Measurements from ENCODE around the gene EYS. TPM values are rescaled to one million over a fixed set of nuclear protein-coding genes. Genes with fewer than 3 reads are reported as not detected.

EYS gene
- total RNA-seq, 3 donors from 2014 or later: 1.3 to 2.9 TPM; not detected in 1

DNA sequence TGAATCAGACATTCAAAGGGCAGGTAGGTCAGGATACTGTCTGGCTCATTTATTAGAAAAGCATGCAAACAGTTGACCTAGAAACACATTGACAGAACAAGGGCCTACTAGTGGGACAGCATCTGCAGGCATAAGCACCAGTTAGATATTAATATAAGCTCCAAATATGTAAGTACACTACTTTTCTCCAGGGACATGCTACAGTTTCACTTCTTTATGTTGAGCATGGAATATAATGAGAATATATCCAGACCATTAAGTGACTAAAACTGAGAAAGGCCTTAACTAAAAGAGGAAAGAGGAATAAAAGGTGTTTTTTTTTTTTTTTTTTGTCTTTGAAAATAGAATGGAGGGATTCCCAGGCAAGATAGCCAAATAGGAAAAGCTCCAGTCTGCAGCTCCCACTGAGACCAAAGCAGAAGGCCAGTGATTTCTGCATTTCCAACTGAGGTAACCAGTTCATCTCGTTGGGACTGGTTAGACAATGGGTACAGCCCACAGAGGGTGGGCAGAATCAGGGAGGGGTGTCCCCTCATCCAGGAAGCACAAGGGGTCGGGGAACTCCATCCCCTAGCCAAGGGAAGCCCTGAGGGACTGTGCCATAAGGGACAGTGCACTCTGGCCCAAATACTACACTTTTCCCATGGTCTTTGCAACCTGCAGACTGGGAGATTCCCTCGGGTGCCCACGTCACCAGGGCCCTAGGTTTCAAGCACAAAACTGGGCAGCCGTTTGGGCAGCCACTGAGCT is 1819.8 kb downstream of the EYS start:
- no peak for DNase-seq (ENCODE audit: low spot score in 2 of 2)

DNA sequence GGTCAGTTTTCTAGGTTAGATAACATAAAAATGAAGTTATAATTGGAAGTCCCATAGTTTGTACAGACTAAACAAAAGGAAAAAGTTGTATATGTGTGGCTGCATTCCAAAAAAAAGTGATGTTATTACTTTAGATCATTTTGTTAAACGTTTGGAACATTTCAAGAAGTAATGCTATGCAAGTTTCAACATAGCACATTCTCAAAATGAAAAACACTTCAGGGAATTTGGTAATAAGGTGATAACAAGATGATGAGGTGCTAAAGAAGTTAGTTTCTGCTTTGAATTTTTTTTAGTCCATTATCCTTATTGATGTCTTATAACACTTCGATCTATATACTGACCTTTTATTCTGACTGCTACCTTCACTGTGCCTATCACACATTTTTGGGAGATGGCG is 1820.7 kb downstream of the EYS start:
- H3K9me3 ChIP-seq: no peaks in the 10 kb centered on the region
- H3K4me3 ChIP-seq: no peak overlapping the region
- intact Hi-C loops (cut with DNase I; ENCODE audit: low total_unique reads): no loop called here
- no peak for DNase-seq (ENCODE audit: low spot score in 2 of 2)
- no peak overlapping the region for H3K27ac ChIP-seq
- no peaks in the 10 kb centered on the region for H3K27me3 ChIP-seq
- H3K4me1 ChIP-seq: no peaks in the 10 kb centered on the region
- H3K36me3 ChIP-seq: no peaks in the 10 kb centered on the region
- TF ChIP-seq POLR2A (IDR thresholded peaks at IDR 0.05) (no peak), CTCF (IDR thresholded peaks at IDR 0.05) (no peak), POLR2AphosphoS5 (IDR thresholded peaks at IDR 0.05) (no peak)

More for the DNA sequence above, 1819.8 kb downstream of the EYS start:
- H3K9me3 ChIP-seq: no peaks in the 10 kb centered on the region
- H3K4me3 ChIP-seq: no peak overlapping the region
- intact Hi-C loops (cut with DNase I; ENCODE audit: low total_unique reads): no loop called here
- no peaks in the 10 kb centered on the region for H3K27me3 ChIP-seq
- no peaks in the 10 kb centered on the region for H3K4me1 ChIP-seq
- H3K36me3 ChIP-seq: no peaks in the 10 kb centered on the region
- no peak for TF ChIP-seq CTCF (IDR thresholded peaks at IDR 0.05)
- TF ChIP-seq POLR2AphosphoS5 (IDR thresholded peaks at IDR 0.05): no peak
- TF ChIP-seq POLR2A (IDR thresholded peaks at IDR 0.05): no peak
- H3K27ac ChIP-seq: no peak overlapping the region

DNA sequence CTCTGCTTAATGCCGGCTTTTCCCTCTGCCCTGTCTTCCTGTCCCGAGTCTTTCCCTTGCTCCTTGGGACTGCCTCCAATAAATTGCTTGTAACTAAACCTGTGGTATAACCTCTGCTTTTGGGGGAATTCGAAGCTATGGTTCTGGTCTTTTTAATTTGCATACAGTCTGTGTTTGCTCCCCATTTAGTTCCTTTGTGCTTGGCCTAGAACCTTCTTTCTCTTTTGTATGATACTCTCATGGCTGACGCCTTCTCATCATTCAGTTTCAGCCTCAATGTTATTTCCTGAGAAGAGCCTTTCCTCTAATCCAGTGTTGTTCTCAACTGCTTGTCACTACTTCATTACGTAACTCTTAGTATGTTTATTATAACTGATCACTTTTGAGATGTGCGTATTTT is 1823.4 kb downstream of the EYS start:
- H3K27me3 ChIP-seq: no peaks in the 10 kb centered on the region
- H3K4me1 ChIP-seq: no peaks in the 10 kb centered on the region
- H3K36me3 ChIP-seq: no peaks in the 10 kb centered on the region
- H3K4me3 ChIP-seq: no peak overlapping the region
- H3K27ac ChIP-seq: no peak overlapping the region
- H3K9me3 ChIP-seq: peaks cover 3% of the 10 kb centered on the region in 2 donors
- intact Hi-C loops (cut with DNase I; ENCODE audit: low total_unique reads): no loop called here
- TF ChIP-seq POLR2AphosphoS5 (IDR thresholded peaks at IDR 0.05) (no peak), CTCF (IDR thresholded peaks at IDR 0.05) (no peak), POLR2A (IDR thresholded peaks at IDR 0.05) (no peak)
- DNase-seq (ENCODE audit: low spot score in 2 of 2): no peak

- Histone ChIP-seq H3K4me3 (no peak overlapping the region), H3K27me3 (no peaks in the 10 kb centered on the region), H3K27ac (no peak overlapping the region), H3K9me3 (peaks cover 6 to 9% of the 10 kb centered on the region in 2 donors), H3K4me1 (no peaks in the 10 kb centered on the region), H3K36me3 (no peaks in the 10 kb centered on the region)
- intact Hi-C loops (cut with DNase I; ENCODE audit: low total_unique reads): no loop called here
- no peak for TF ChIP-seq POLR2AphosphoS5 (IDR thresholded peaks at IDR 0.05)
- TF ChIP-seq POLR2A (IDR thresholded peaks at IDR 0.05): no peak
- no peak for TF ChIP-seq CTCF (IDR thresholded peaks at IDR 0.05)
- DNase-seq (ENCODE audit: low spot score in 2 of 2): no peak
These were observed 1824.8 kb downstream of the EYS start for GRCh38 chr6:63882208-63882607.

DNA sequence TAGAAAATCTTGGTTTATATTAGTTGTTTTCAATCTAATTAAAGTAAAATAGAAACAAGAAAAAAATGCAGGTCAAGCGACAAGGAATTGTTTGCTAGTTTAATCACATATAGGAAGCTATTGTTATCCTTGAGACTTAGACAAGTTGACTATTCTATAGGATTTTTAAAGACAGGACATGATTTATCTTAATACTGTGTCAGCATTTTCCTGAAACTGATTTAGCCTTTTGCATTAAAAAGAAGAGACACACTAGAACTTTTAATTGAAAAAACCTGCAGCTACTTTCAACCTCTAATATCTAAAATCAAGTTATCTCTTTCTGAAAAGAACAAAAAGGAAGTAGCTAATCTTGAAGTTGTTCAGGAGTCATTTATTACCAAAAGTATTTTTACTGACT is 1825.2 kb downstream of the EYS start:
- Histone ChIP-seq H3K4me3 (no peak overlapping the region), H3K9me3 (peaks cover 6 to 9% of the 10 kb centered on the region in 2 donors), H3K4me1 (no peaks in the 10 kb centered on the region), H3K27me3 (no peaks in the 10 kb centered on the region), H3K36me3 (no peaks in the 10 kb centered on the region), H3K27ac (no peak overlapping the region)
- DNase-seq (ENCODE audit: low spot score in 2 of 2): no peak
- intact Hi-C loops (cut with DNase I; ENCODE audit: low total_unique reads): no loop called here
- TF ChIP-seq POLR2A (IDR thresholded peaks at IDR 0.05) (no peak), POLR2AphosphoS5 (IDR thresholded peaks at IDR 0.05) (no peak)

All from breast epithelium (tissue), 4 donors.